CD4-positive, alpha-beta T cell treated with Interleukin-15 for 1 hour (primary cell): ENCODE measurements around the gene C9orf50.
A peak's percentile ranks its signal among the peaks of the same experiment; 100 is the strongest.

Experiments
- DNase-seq: peaks from one replicate; pipeline ENCODE4 v3.0.0-alpha.2; 2020

C9orf50 gene

GRCh38 chr9:129629251-129629820, 8.4 kb upstream of the C9orf50 start:
- no peak for DNase-seq

- DNase-seq = no peak
Measured at GRCh38 chr9:129628709-129629108, 7.8 kb upstream of the C9orf50 start.

GRCh38 chr9:129627556-129628440, 6.9 kb upstream of the C9orf50 start:
- no peak for DNase-seq

GRCh38 chr9:129626625-129627284, 5.9 kb upstream of the C9orf50 start:
- DNase-seq = peak; percentile 51

GRCh38 chr9:129626079-129626624, 5.3 kb upstream of the C9orf50 start, which contains the start of gene NTMT1:
Gene NTMT1 (plus strand): TSS chr9:129626163. CDS start chr9:129632704, 6,541 bp downstream.
- peak; percentile 91 for DNase-seq

- peak; percentile 52 for DNase-seq
Measured at GRCh38 chr9:129624947-129625346, 4.0 kb upstream of the C9orf50 start.

- DNase-seq = peak; percentile 54
Measured at GRCh38 chr9:129624168-129624759, 3.4 kb upstream of the C9orf50 start.

GRCh38 chr9:129623331-129623730, 2.4 kb upstream of the C9orf50 start:
- DNase-seq = no peak

GRCh38 chr9:129619787-129620668, 873 bp downstream of the C9orf50 start:
- DNase-seq = no peak

GRCh38 chr9:129617167-129617566, 3.7 kb downstream of the C9orf50 start:
- no peak for DNase-seq

GRCh38 chr9:129615407-129616285, 5.3 kb downstream of the C9orf50 start:
- no peak for DNase-seq

- no peak for DNase-seq
Measured at GRCh38 chr9:129614932-129615331, 6.0 kb downstream of the C9orf50 start.

- no peak for DNase-seq
Measured at GRCh38 chr9:129613520-129614175, 7.3 kb downstream of the C9orf50 start.

GRCh38 chr9:129612815-129613519, 7.9 kb downstream of the C9orf50 start:
- no peak for DNase-seq

- no peak for DNase-seq
Measured at GRCh38 chr9:129612123-129612522, 8.8 kb downstream of the C9orf50 start.

GRCh38 chr9:129611307-129611800, 9.5 kb downstream of the C9orf50 start:
- DNase-seq = no peak

- peak; percentile 68 for DNase-seq
Measured at GRCh38 chr9:129610473-129611306, 10.2 kb downstream of the C9orf50 start.

GRCh38 chr9:129610213-129610472, 10.8 kb downstream of the C9orf50 start:
- DNase-seq = no peak
